Bone marrow (tissue), 2 donors: Measurements from ENCODE around the gene LCMT1.
"Not testable (repeated sequence)": the region's sequence is repeated elsewhere in the genome, so short reads cannot be mapped to it uniquely, and the experiment has no call there.

ENCODE experiments used
- DNase-seq, 2 donors: peaks; one replicate each; lab custom pipeline; 2025; lab: John Stamatoyannopoulos, UW

LCMT1 gene

GRCh38 chr16:25111403-25112166 lies at the start of gene LCMT1:
Gene LCMT1 (plus strand): TSS chr16:25111742. CDS start chr16:25111884, 142 bp downstream.
- peak; percentile 43 to 99 for DNase-seq

- DNase-seq = no peak
These were observed 48.4 kb upstream of the LCMT1 start for GRCh38 chr16:25063102-25063501.

- DNase-seq = no peak
These were observed 47.7 kb upstream of the LCMT1 start for GRCh38 chr16:25063865-25064264.

DNA sequence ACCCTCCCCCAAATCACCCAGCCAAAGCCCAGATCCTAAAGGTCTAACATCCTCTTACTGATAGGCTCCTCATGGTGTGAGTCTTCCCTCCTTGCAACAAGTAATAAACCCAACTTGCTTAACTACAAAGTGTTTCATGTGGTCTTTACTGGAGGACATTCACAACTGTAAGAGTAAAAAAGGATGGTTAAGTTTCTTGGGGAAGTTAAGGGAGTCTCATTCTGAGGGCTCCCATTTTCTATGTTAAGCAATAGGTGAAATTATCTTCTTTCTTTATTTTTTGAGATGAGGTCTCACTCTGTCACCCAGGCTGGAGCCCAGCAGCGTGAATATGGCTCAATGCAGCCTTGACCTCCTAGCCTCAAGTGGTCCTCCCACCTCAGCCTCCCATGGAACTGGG lies 47.3 kb upstream of the LCMT1 start:
- not testable (repeated sequence) for DNase-seq

GRCh38 chr16:25064937-25065336 lies 46.6 kb upstream of the LCMT1 start:
- DNase-seq = no peak

- no peak for DNase-seq
These were observed 45.6 kb upstream of the LCMT1 start for GRCh38 chr16:25065899-25066298.

- no peak for DNase-seq
These were observed 45.2 kb upstream of the LCMT1 start for GRCh38 chr16:25066426-25066746.

GRCh38 chr16:25066747-25067631 lies 44.6 kb upstream of the LCMT1 start:
- DNase-seq = peak; percentile 16 to 75

- DNase-seq = no peak
These were observed 37.7 kb upstream of the LCMT1 start for GRCh38 chr16:25073854-25074253.

- DNase-seq = no peak
These were observed 33.1 kb upstream of the LCMT1 start for GRCh38 chr16:25078386-25078978.

DNA sequence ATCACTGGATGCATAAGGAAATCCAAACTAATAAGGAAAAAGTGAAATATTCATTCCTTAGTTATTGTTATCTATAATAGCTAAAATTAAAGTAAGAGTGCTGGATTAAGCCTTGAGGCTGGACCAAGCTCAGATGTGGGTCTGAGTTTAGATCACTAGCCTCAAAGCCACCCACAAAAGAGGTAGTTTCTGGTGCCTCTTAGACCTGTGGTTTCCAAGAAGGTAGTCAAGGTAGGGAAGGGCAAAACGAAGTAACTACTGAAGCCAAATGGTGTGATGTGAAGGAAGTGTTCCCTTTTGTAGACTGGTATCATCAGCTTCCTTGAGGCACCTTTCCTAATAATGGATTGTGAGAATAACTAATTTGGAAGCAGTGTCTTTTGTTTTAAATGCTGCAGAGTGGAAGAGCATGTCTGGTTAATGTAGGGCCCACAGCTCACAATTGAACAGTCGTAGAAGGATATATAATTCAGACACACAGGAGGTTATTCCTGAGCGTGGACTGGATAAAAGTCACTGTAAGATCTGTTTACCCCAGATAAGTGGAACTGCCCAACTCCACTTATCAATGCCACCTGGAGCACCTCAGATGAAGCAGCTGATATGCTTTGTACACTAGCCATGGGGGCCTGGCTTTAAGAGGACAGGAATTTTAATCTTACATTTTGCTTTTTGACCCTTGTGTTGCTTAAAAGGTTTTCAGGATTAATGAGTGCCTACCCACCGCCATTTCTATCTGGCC lies 31.7 kb upstream of the LCMT1 start:
- no peak for DNase-seq

GRCh38 chr16:25080420-25081131 lies 31.0 kb upstream of the LCMT1 start:
- DNase-seq = no peak

DNA sequence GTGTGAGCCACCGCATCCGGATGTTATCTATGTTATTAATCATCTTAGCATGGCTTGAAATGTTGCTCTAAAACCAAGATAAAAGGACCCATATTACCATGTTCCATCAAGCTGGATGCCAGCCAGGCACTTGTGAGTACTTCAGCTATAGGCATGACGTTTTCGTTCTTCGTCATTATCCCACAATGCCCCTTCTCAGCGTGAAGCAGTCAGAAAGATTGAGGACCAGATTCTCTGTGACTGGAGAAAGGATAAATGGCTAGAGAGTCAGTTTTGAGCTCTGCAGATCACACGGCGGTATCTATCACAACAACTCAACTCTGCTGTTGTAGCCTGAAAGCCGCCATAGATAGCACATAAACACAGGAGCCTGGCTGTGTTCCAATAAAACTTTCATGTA lies 29.8 kb upstream of the LCMT1 start:
- DNase-seq = no peak

DNA sequence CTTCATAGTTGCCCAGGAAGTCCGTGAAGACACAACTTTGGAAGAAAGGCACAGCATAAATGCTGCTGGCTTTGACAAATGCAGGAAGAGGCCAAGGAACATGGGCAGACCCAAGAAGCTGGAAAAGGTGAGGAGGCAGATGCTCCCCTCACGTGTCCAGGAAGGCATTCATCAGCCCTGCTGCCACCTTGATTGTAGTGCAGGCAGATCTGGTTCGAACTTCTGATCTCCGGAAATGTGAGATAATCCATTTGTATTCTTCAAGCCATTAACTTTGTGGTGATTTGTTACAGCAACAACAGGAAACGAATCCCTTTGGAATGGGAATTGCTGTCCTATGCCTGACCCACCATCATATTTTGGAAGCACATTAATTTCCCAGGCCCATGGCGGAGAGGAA lies 28.5 kb upstream of the LCMT1 start:
- DNase-seq = no peak

- DNase-seq = no peak
These were observed 27.8 kb upstream of the LCMT1 start for GRCh38 chr16:25083701-25084100.

- DNase-seq = no peak
These were observed 26.7 kb upstream of the LCMT1 start for GRCh38 chr16:25084797-25085196.

DNA sequence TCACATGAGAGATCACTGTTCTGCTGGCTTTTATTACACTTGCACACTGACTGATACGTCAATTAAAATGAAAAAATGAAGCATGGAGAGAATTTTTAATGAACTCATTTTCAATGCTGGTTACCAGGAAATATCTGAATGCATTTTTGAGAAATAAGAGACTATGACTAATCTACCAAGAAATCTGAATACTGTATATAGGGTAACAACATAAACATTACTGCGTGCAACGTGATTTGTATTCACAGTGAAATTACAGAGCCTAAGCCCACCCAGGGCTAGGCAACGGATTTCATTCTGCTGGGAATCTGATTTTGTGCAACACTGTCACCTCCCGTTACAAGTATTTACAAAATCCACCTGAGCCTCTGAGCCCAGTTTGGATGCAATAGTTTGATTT lies 23.8 kb upstream of the LCMT1 start:
- DNase-seq = no peak

GRCh38 chr16:25089351-25089750 lies 22.2 kb upstream of the LCMT1 start:
- DNase-seq = no peak

- DNase-seq = no peak
These were observed 19.1 kb upstream of the LCMT1 start for GRCh38 chr16:25092441-25092840.

GRCh38 chr16:25093208-25094061 lies 18.1 kb upstream of the LCMT1 start:
- peak in 1 of 2 donors; percentile 61 for DNase-seq

- no peak for DNase-seq
These were observed 16.9 kb upstream of the LCMT1 start for GRCh38 chr16:25094596-25094995.
